Activated CD8-positive, alpha-beta memory T cell treated with anti-CD3 and anti-CD28 coated beads, Interleukin-2, amount 10 ng/mL, durations not matched to agents 7 days and 5 days (primary cell): ENCODE results near the gene APC2. TPM values are rescaled to one million over a fixed set of nuclear protein-coding genes. Genes with fewer than 3 reads are reported as not detected.

Experiments
- ATAC-seq: fragments of 150-1000 bp; cut with Tn5 transposase; one replicate; pipeline ENCODE4 v1.10.0; 2021; ENCODE audit warnings: moderate library complexity
- CTCF ChIA-PET: fragments of 350-600 bp; sonication (Branson Sonifier 250); formaldehyde crosslinking; loops from one replicate; lab custom pipeline; 2021; ENCODE audit warnings: antibody characterized with exemption; lab: Charles Lee
- DNase-seq: peaks from one replicate; pipeline ENCODE4 v3.0.0-alpha.2; 2020
- H3K27ac Mint-ChIP-seq: one replicate; pipeline ENCODE4 v1.8.0; 2021; ENCODE audit warnings: mild to moderate bottlenecking, mixed read lengths
- H3K27me3 Mint-ChIP-seq: one replicate; pipeline ENCODE4 v1.8.0; 2021; ENCODE audit warnings: mixed read lengths
- H3K36me3 Mint-ChIP-seq: one replicate; pipeline ENCODE4 v1.8.0; 2021; ENCODE audit warnings: mild to moderate bottlenecking, mixed read lengths
- H3K4me1 Mint-ChIP-seq: one replicate; pipeline ENCODE4 v1.8.0; 2021; ENCODE audit warnings: mixed read lengths
- H3K4me3 Mint-ChIP-seq: one replicate; pipeline ENCODE4 v1.8.0; 2021; ENCODE audit warnings: mild to moderate bottlenecking, moderate library complexity, mixed read lengths
- H3K9me3 Mint-ChIP-seq: one replicate; pipeline ENCODE4 v1.8.0; 2022; ENCODE audit warnings: low read depth, mixed read lengths
- total RNA-seq, 2 experiments: library from RNA; stranded (reverse); gene quantifications; one replicate each; pipeline ENCODE4 v1.2.3, GENCODE V29; 2021

APC2 gene
- total RNA-seq, 2 experiments from 2014 or later, result 0.03 to 0.12 TPM

- Mint-ChIP-seq H3K27me3 (peaks cover 17% of the 10 kb centered on the region), H3K4me3 (no peak overlapping the region), H3K4me1 (no peaks in the 10 kb centered on the region)
These were observed 11.9 kb downstream of the APC2 start for GRCh38 chr19:1461862-1462261.

GRCh38 chr19:1465191-1466016 is 15.5 kb downstream of the APC2 start:
- Mint-ChIP-seq H3K36me3 (no peaks in the 10 kb centered on the region), H3K27ac (no peak overlapping the region), H3K4me1 (peaks cover 3% of the 10 kb centered on the region), H3K27me3 (peaks cover 4% of the 10 kb centered on the region), H3K9me3 (no peaks in the 10 kb centered on the region), H3K4me3 (no peak overlapping the region)
- DNase-seq (peak; percentile 59), ATAC-seq (peak; percentile 21)
- CTCF ChIA-PET, result interaction anchor here (0.8 to 2.9 kb wide), 5 partner anchors 10 to 44 kb away, joined by 3 to 15 read pairs (median 4); no protein-coding TSS in a partner anchor

More at GRCh38 chr19:1461862-1462261, 11.9 kb downstream of the APC2 start:
- ATAC-seq, result no peak
- no peak overlapping the region for H3K27ac Mint-ChIP-seq
- no peaks in the 10 kb centered on the region for H3K9me3 Mint-ChIP-seq
- H3K36me3 Mint-ChIP-seq, result no peaks in the 10 kb centered on the region
- CTCF ChIA-PET, result no interaction called here
- DNase-seq, result no peak

- CTCF ChIA-PET, result interaction anchor here (0.8 to 2.9 kb wide), 5 partner anchors 11 to 43 kb away, joined by 3 to 15 read pairs (median 4); no protein-coding TSS in a partner anchor
- no peaks in the 10 kb centered on the region for H3K36me3 Mint-ChIP-seq
- ATAC-seq (no peak), DNase-seq (no peak)
- H3K27ac Mint-ChIP-seq, result no peak overlapping the region
- peaks cover 4% of the 10 kb centered on the region for H3K4me1 Mint-ChIP-seq
- H3K4me3 Mint-ChIP-seq, result no peak overlapping the region
- peaks cover 5% of the 10 kb centered on the region for H3K27me3 Mint-ChIP-seq
- no peaks in the 10 kb centered on the region for H3K9me3 Mint-ChIP-seq
These were observed 16.1 kb downstream of the APC2 start for GRCh38 chr19:1466018-1466460.

GRCh38 chr19:1466461-1467214 is 16.7 kb downstream of the APC2 start:
- H3K4me3 Mint-ChIP-seq, result no peak overlapping the region
- DNase-seq (no peak), ATAC-seq (no peak)
- no peaks in the 10 kb centered on the region for H3K36me3 Mint-ChIP-seq
- H3K4me1 Mint-ChIP-seq, result peaks cover 6% of the 10 kb centered on the region
- CTCF ChIA-PET, result interaction anchor here (1.2 to 2.9 kb wide), 4 partner anchors 11 to 21 kb away, joined by 3 to 15 read pairs (median 6); no protein-coding TSS in a partner anchor
- no peaks in the 10 kb centered on the region for H3K9me3 Mint-ChIP-seq
- H3K27ac Mint-ChIP-seq, result no peak overlapping the region
- peaks cover 7% of the 10 kb centered on the region for H3K27me3 Mint-ChIP-seq

GRCh38 chr19:1467215-1467489 is 17.2 kb downstream of the APC2 start:
- CTCF ChIA-PET, result interaction anchor here (1.5 to 2.9 kb wide), 3 partner anchors 11 to 22 kb away, joined by 5 to 15 read pairs (median 8); no protein-coding TSS in a partner anchor
- H3K27me3 Mint-ChIP-seq, result peaks cover 7% of the 10 kb centered on the region
- no peaks in the 10 kb centered on the region for H3K9me3 Mint-ChIP-seq
- ATAC-seq, result no peak
- peaks cover 6% of the 10 kb centered on the region for H3K4me1 Mint-ChIP-seq
- no peak overlapping the region for H3K27ac Mint-ChIP-seq
- H3K4me3 Mint-ChIP-seq, result no peak overlapping the region
- H3K36me3 Mint-ChIP-seq, result no peaks in the 10 kb centered on the region
- no peak for DNase-seq

- ATAC-seq, result no peak
- Mint-ChIP-seq H3K4me3 (no peak overlapping the region), H3K36me3 (no peaks in the 10 kb centered on the region), H3K9me3 (no peaks in the 10 kb centered on the region), H3K27me3 (peaks cover 7% of the 10 kb centered on the region), H3K4me1 (peaks cover 6% of the 10 kb centered on the region), H3K27ac (no peak overlapping the region)
- DNase-seq, result no peak
- CTCF ChIA-PET, result interaction anchor here (1.5 to 2.9 kb wide), 2 partner anchors 13 to 23 kb away, joined by 8 to 15 read pairs; no protein-coding TSS in a partner anchor
These were observed 17.8 kb downstream of the APC2 start for GRCh38 chr19:1467490-1468273.

- Mint-ChIP-seq H3K9me3 (no peaks in the 10 kb centered on the region), H3K36me3 (no peaks in the 10 kb centered on the region), H3K27me3 (peaks cover 10% of the 10 kb centered on the region), H3K4me1 (peaks cover 6% of the 10 kb centered on the region), H3K4me3 (no peak overlapping the region), H3K27ac (no peak overlapping the region)
- CTCF ChIA-PET, result interaction anchor here (0.7 to 1.5 kb wide), 2 partner anchors 23 to 24 kb away, joined by 4 to 8 read pairs; no protein-coding TSS in a partner anchor
- DNase-seq (no peak), ATAC-seq (no peak)
These were observed 18.4 kb downstream of the APC2 start for GRCh38 chr19:1468274-1468820.

GRCh38 chr19:1468821-1469254 is 18.9 kb downstream of the APC2 start:
- Mint-ChIP-seq H3K9me3 (no peaks in the 10 kb centered on the region), H3K36me3 (no peaks in the 10 kb centered on the region), H3K27me3 (peaks cover 10% of the 10 kb centered on the region), H3K4me1 (peaks cover 6% of the 10 kb centered on the region), H3K4me3 (no peak overlapping the region), H3K27ac (no peak overlapping the region)
- DNase-seq (no peak), ATAC-seq (no peak)
- CTCF ChIA-PET, result interaction anchor here (0.7 kb wide), 1 partner anchor 25 kb away, joined by 4 read pairs; no protein-coding TSS in a partner anchor

GRCh38 chr19:1469255-1470054 is 19.5 kb downstream of the APC2 start:
- CTCF ChIA-PET, result interaction anchor here (0.7 kb wide), 1 partner anchor 25 kb away, joined by 4 read pairs; no protein-coding TSS in a partner anchor
- Mint-ChIP-seq H3K4me1 (peaks cover 6% of the 10 kb centered on the region), H3K27ac (no peak overlapping the region), H3K27me3 (peaks cover 10% of the 10 kb centered on the region), H3K9me3 (no peaks in the 10 kb centered on the region), H3K36me3 (no peaks in the 10 kb centered on the region), H3K4me3 (no peak overlapping the region)
- ATAC-seq (no peak), DNase-seq (no peak)

- H3K36me3 Mint-ChIP-seq, result no peaks in the 10 kb centered on the region
- no peak overlapping the region for H3K4me3 Mint-ChIP-seq
- peaks cover 10% of the 10 kb centered on the region for H3K27me3 Mint-ChIP-seq
- H3K4me1 Mint-ChIP-seq, result peaks cover 6% of the 10 kb centered on the region
- H3K27ac Mint-ChIP-seq, result peak overlapping the region; percentile 52
- CTCF ChIA-PET, result no interaction called here
- H3K9me3 Mint-ChIP-seq, result no peaks in the 10 kb centered on the region
- DNase-seq, result no peak
- no peak for ATAC-seq
These were observed 20.1 kb downstream of the APC2 start for GRCh38 chr19:1470055-1470304.

GRCh38 chr19:1470305-1471009 is 20.5 kb downstream of the APC2 start:
- no peak overlapping the region for H3K4me3 Mint-ChIP-seq
- CTCF ChIA-PET, result interaction anchor here (1.1 to 1.3 kb wide), 3 partner anchors 17 to 25 kb away, joined by 3 to 5 read pairs (median 3); no protein-coding TSS in a partner anchor

More at GRCh38 chr19:1470305-1471009, 20.5 kb downstream of the APC2 start:
- Mint-ChIP-seq H3K27ac (no peak overlapping the region), H3K4me1 (peaks cover 6% of the 10 kb centered on the region), H3K36me3 (no peaks in the 10 kb centered on the region), H3K9me3 (no peaks in the 10 kb centered on the region), H3K27me3 (peaks cover 10% of the 10 kb centered on the region)
- peak; percentile 78 for DNase-seq
- ATAC-seq, result peak; percentile 68
